ENCODE data around the gene PSMD2.

PSMD2 gene

GRCh38 chr3:184298759-184299487, at the start of gene PSMD2:
Gene PSMD2, plus strand, starts transcription at chr3:184299241. Its CDS starts 26 bp downstream, at chr3:184299267.
- Mint-ChIP-seq H3K9me3 (no peaks in the 10 kb centered on the region), H3K36me3 (ENCODE audit: low read depth) (peaks cover 47% of the 10 kb centered on the region), H3K27ac (peak within 1 kb of the TSS; percentile 91), H3K4me3 (peak within 1 kb of the TSS; percentile 98), H3K27me3 (peaks cover 3% of the 10 kb centered on the region), H3K4me1 (ENCODE audit: low read depth) (peaks cover 31% of the 10 kb centered on the region)
- intact Hi-C loops (cut with micrococcal nuclease): loop anchor here (1.0 to 5.0 kb wide), 6 partner anchors 15 to 164 kb away; partner anchors contain the start of genes ABCF3, ALG3, AP2M1 and EEF1AKMT4

GRCh38 chr3:184249412-184250166, 49.5 kb upstream of the PSMD2 start, which contains the start of gene EEF1AKMT4:
Gene EEF1AKMT4, plus strand, starts transcription at chr3:184249672. Its CDS starts 23 bp downstream, at chr3:184249695.
- Mint-ChIP-seq H3K4me1 (ENCODE audit: low read depth) (peaks cover 27% of the 10 kb centered on the region), H3K27me3 (no peaks in the 10 kb centered on the region), H3K36me3 (ENCODE audit: low read depth) (peaks cover 22% of the 10 kb centered on the region), H3K27ac (peak within 1 kb of the TSS; percentile 99), H3K9me3 (no peaks in the 10 kb centered on the region), H3K4me3 (peak within 1 kb of the TSS; percentile 93)
- intact Hi-C loops (cut with micrococcal nuclease): loop anchor here (1.0 to 5.0 kb wide), 7 partner anchors 23 to 365 kb away; partner anchors contain the start of genes ABCC5, AP2M1, EIF2B5 and PARL

GRCh38 chr3:184250167-184250828, 48.7 kb upstream of the PSMD2 start:
- H3K4me3 Mint-ChIP-seq: peak overlapping the region; percentile 93
- peaks cover 27% of the 10 kb centered on the region for H3K4me1 Mint-ChIP-seq (ENCODE audit: low read depth)
- no peaks in the 10 kb centered on the region for H3K27me3 Mint-ChIP-seq
- no peaks in the 10 kb centered on the region for H3K9me3 Mint-ChIP-seq
- peak overlapping the region; percentile 99 for H3K27ac Mint-ChIP-seq
- intact Hi-C loops (cut with micrococcal nuclease): loop anchor here (1.0 to 5.0 kb wide), 3 partner anchors 23 to 355 kb away; partner anchors contain the start of gene ABCC5
- H3K36me3 Mint-ChIP-seq (ENCODE audit: low read depth): peaks cover 15% of the 10 kb centered on the region

- Mint-ChIP-seq H3K4me3 (no peak overlapping the region), H3K27ac (no peak overlapping the region), H3K9me3 (no peaks in the 10 kb centered on the region), H3K36me3 (ENCODE audit: low read depth) (peaks cover 16% of the 10 kb centered on the region), H3K27me3 (peaks cover 27% of the 10 kb centered on the region), H3K4me1 (ENCODE audit: low read depth) (peaks cover 9% of the 10 kb centered on the region)
- intact Hi-C loops (cut with micrococcal nuclease): no loop called here
Measured at GRCh38 chr3:184255291-184256039, 43.6 kb upstream of the PSMD2 start.

GRCh38 chr3:184257083-184257915, 41.7 kb upstream of the PSMD2 start:
- Mint-ChIP-seq H3K4me1 (ENCODE audit: low read depth) (peaks cover 21% of the 10 kb centered on the region), H3K9me3 (no peaks in the 10 kb centered on the region), H3K4me3 (no peak overlapping the region), H3K27me3 (peaks cover 44% of the 10 kb centered on the region), H3K27ac (no peak overlapping the region), H3K36me3 (ENCODE audit: low read depth) (peaks cover 16% of the 10 kb centered on the region)
- intact Hi-C loops (cut with micrococcal nuclease): no loop called here

- peaks cover 58% of the 10 kb centered on the region for H3K27me3 Mint-ChIP-seq
- H3K4me3 Mint-ChIP-seq: no peak overlapping the region
- H3K4me1 Mint-ChIP-seq (ENCODE audit: low read depth): peaks cover 29% of the 10 kb centered on the region
- H3K36me3 Mint-ChIP-seq (ENCODE audit: low read depth): peaks cover 16% of the 10 kb centered on the region
- H3K27ac Mint-ChIP-seq: no peak overlapping the region
- intact Hi-C loops (cut with micrococcal nuclease): no loop called here
- no peaks in the 10 kb centered on the region for H3K9me3 Mint-ChIP-seq
Measured at GRCh38 chr3:184258926-184259325, 40.1 kb upstream of the PSMD2 start.

GRCh38 chr3:184259396-184259877, 39.6 kb upstream of the PSMD2 start:
- intact Hi-C loops (cut with micrococcal nuclease): no loop called here
- H3K4me3 Mint-ChIP-seq: peak overlapping the region; percentile 44

GRCh38 chr3:184259878-184260723, 38.9 kb upstream of the PSMD2 start:
- no peak overlapping the region for H3K27ac Mint-ChIP-seq
- peak overlapping the region; percentile 68 for H3K4me3 Mint-ChIP-seq
- H3K4me1 Mint-ChIP-seq (ENCODE audit: low read depth): peaks cover 29% of the 10 kb centered on the region
- intact Hi-C loops (cut with micrococcal nuclease): no loop called here
- H3K9me3 Mint-ChIP-seq: no peaks in the 10 kb centered on the region
- H3K27me3 Mint-ChIP-seq: peaks cover 66% of the 10 kb centered on the region
- H3K36me3 Mint-ChIP-seq (ENCODE audit: low read depth): peaks cover 16% of the 10 kb centered on the region

More at GRCh38 chr3:184259396-184259877, 39.6 kb upstream of the PSMD2 start:
- Mint-ChIP-seq H3K27me3 (peaks cover 62% of the 10 kb centered on the region), H3K4me1 (ENCODE audit: low read depth) (peaks cover 29% of the 10 kb centered on the region), H3K9me3 (no peaks in the 10 kb centered on the region), H3K36me3 (ENCODE audit: low read depth) (peaks cover 16% of the 10 kb centered on the region), H3K27ac (no peak overlapping the region)

- Mint-ChIP-seq H3K27me3 (peaks cover 68% of the 10 kb centered on the region), H3K4me3 (peak overlapping the region; percentile 68), H3K9me3 (no peaks in the 10 kb centered on the region), H3K36me3 (ENCODE audit: low read depth) (peaks cover 16% of the 10 kb centered on the region), H3K27ac (no peak overlapping the region), H3K4me1 (ENCODE audit: low read depth) (peaks cover 29% of the 10 kb centered on the region)
- intact Hi-C loops (cut with micrococcal nuclease): no loop called here
Measured at GRCh38 chr3:184260724-184261269, 38.2 kb upstream of the PSMD2 start.

- no peak within 1 kb of the TSS for H3K27ac Mint-ChIP-seq
- H3K9me3 Mint-ChIP-seq: no peaks in the 10 kb centered on the region
- peaks cover 72% of the 10 kb centered on the region for H3K27me3 Mint-ChIP-seq
- peaks cover 16% of the 10 kb centered on the region for H3K36me3 Mint-ChIP-seq (ENCODE audit: low read depth)
- H3K4me1 Mint-ChIP-seq (ENCODE audit: low read depth): peaks cover 29% of the 10 kb centered on the region
- intact Hi-C loops (cut with micrococcal nuclease): no loop called here
- peak within 1 kb of the TSS; percentile 68 for H3K4me3 Mint-ChIP-seq
Measured at GRCh38 chr3:184261270-184261853, 37.7 kb upstream of the PSMD2 start, which contains the start of gene CAMK2N2. Gene CAMK2N2, minus strand, starts transcription at chr3:184261553. Its CDS starts 268 bp downstream, at chr3:184261285.
